ENCODE results near the gene DNAJC2.
"Not testable (repeated sequence)": the region's sequence is repeated elsewhere in the genome, so short reads cannot be mapped to it uniquely, and the experiment has no call there.

DNA sequence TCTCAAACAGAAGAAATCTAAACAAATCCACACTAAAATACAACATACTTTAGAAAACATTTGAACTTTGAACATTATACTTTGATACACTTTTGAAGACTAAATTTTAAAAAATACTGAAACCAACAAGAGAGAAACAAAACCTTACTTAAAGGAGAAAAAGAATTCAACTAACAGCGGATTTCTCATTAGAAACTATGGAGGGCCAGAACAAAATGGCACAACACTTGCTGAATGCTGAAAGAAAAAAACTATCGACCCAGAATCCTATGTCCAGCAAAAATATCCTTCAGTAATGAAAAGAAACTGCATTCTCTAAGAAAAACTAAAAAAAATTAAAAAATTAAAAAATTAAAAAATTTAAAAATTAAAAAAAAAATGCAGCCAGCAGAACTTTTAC lies 80.5 kb downstream of the DNAJC2 start:
- not testable (repeated sequence) for TF ChIP-seq ARNTL (CRISPR knock-in tag; IDR thresholded peaks at IDR 0.05; ENCODE audit: borderline replicate concordance, low read depth); ZNF565 (CRISPR knock-in tag; conservative IDR thresholded peaks at IDR 0.05; ENCODE audit: low read depth); ZNF70 (CRISPR knock-in tag; IDR thresholded peaks at IDR 0.05); OSR1 (CRISPR knock-in tag; IDR thresholded peaks at IDR 0.05); ZFP3 (CRISPR knock-in tag; IDR thresholded peaks at IDR 0.05); BACH2 (CRISPR knock-in tag; IDR thresholded peaks at IDR 0.05; ENCODE audit: borderline replicate concordance); ZC3H10 (CRISPR knock-in tag; IDR thresholded peaks at IDR 0.05)
- TF ChIP-seq, protein P1, sequence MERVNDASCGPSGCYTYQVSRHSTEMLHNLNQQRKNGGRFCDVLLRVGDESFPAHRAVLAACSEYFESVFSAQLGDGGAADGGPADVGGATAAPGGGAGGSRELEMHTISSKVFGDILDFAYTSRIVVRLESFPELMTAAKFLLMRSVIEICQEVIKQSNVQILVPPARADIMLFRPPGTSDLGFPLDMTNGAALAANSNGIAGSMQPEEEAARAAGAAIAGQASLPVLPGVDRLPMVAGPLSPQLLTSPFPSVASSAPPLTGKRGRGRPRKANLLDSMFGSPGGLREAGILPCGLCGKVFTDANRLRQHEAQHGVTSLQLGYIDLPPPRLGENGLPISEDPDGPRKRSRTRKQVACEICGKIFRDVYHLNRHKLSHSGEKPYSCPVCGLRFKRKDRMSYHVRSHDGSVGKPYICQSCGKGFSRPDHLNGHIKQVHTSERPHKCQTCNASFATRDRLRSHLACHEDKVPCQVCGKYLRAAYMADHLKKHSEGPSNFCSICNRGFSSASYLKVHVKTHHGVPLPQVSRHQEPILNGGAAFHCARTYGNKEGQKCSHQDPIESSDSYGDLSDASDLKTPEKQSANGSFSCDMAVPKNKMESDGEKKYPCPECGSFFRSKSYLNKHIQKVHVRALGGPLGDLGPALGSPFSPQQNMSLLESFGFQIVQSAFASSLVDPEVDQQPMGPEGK (CRISPR knock-in tag; IDR thresholded peaks at IDR 0.05; ENCODE audit: borderline replicate concordance): not testable (repeated sequence)
- TF ChIP-seq, protein P2, sequence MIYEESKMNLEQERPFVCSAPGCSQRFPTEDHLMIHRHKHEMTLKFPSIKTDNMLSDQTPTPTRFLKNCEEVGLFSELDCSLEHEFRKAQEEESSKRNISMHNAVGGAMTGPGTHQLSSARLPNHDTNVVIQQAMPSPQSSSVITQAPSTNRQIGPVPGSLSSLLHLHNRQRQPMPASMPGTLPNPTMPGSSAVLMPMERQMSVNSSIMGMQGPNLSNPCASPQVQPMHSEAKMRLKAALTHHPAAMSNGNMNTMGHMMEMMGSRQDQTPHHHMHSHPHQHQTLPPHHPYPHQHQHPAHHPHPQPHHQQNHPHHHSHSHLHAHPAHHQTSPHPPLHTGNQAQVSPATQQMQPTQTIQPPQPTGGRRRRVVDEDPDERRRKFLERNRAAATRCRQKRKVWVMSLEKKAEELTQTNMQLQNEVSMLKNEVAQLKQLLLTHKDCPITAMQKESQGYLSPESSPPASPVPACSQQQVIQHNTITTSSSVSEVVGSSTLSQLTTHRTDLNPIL (CRISPR knock-in tag; IDR thresholded peaks at IDR 0.05; ENCODE audit: low read depth): not testable (repeated sequence)
